WTC11 (cell line): ENCODE data around the gene SLC2A9. TPM values are rescaled to one million over a fixed set of nuclear protein-coding genes. Genes with fewer than 3 reads are reported as not detected.

ENCODE experiments used
- ATAC-seq: fragments of 200-7000 bp; cut with Tn5 transposase; 2 replicates; pipeline ENCODE4 v1.10.0; 2021; ENCODE audit warnings: mild to moderate bottlenecking, moderate library complexity
- CTCF ChIA-PET: fragments of 300-600 bp; sonication (Branson Sonifier 250); formaldehyde crosslinking; loops from one replicate; lab custom pipeline; 2021; ENCODE audit warnings: antibody characterized with exemption; lab: Charles Lee
- POLR2A ChIA-PET: fragments of 350-600 bp; sonication (Branson Sonifier 250); formaldehyde crosslinking; loops from one replicate; lab custom pipeline; 2021; ENCODE audit warnings: antibody characterized with exemption; lab: Charles Lee
- DNase-seq: peaks from one replicate; pipeline ENCODE4 v3.0.0; 2021; ENCODE audit warnings: low spot score
- H3K27ac Mint-ChIP-seq: 2 replicates; pipeline ENCODE4 v1.8.0; 2021; ENCODE audit warnings: mixed read lengths
- H3K27me3 Mint-ChIP-seq: 2 replicates; pipeline ENCODE4 v1.8.0; 2021; ENCODE audit warnings: low read depth, mild to moderate bottlenecking, moderate library complexity, mixed read lengths
- H3K36me3 Mint-ChIP-seq: 2 replicates; pipeline ENCODE4 v1.8.0; 2021; ENCODE audit warnings: mixed read lengths
- H3K4me1 Mint-ChIP-seq: 2 replicates; pipeline ENCODE4 v1.8.0; 2022; ENCODE audit warnings: mixed read lengths
- H3K4me3 Mint-ChIP-seq: 2 replicates; pipeline ENCODE4 v1.8.0; 2021; ENCODE audit warnings: mild to moderate bottlenecking, moderate library complexity, mixed read lengths
- H3K9me3 Mint-ChIP-seq: 2 replicates; pipeline ENCODE4 v1.8.0; 2021; ENCODE audit warnings: mixed read lengths
- AR ChIP-seq: fragments of 250-450 bp; sonication (Bioruptor Pico); IDR thresholded peaks from 2 replicates; pipeline ENCODE4 v1.9.0; 2021; ENCODE audit warnings: mild to moderate bottlenecking
- ATF3 ChIP-seq: sonication (generic); formaldehyde crosslinking; conservative IDR thresholded peaks from 2 replicates; pipeline ENCODE4 v1.8.1; 2022; ENCODE audit warnings: mild to moderate bottlenecking, missing genetic modification reagents
- E2F4 ChIP-seq: sonication (generic); formaldehyde crosslinking; IDR thresholded peaks from 2 replicates; pipeline ENCODE4 v1.8.1; 2022; ENCODE audit warnings: low read depth, mild to moderate bottlenecking, moderate library complexity, missing genetic modification reagents, borderline replicate concordance
- ELF4 ChIP-seq: sonication (generic); formaldehyde crosslinking; IDR thresholded peaks from 2 replicates; pipeline ENCODE4 v1.8.1; 2022; ENCODE audit warnings: low read depth, mild to moderate bottlenecking, moderate library complexity, missing genetic modification reagents
- EMX1 ChIP-seq: fragments of 250-450 bp; sonication (Bioruptor Pico); IDR thresholded peaks from 2 replicates; pipeline ENCODE4 v1.8.0; 2021; ENCODE audit warnings: mild to moderate bottlenecking
- FOXJ3 ChIP-seq: sonication (generic); formaldehyde crosslinking; IDR thresholded peaks from 2 replicates; pipeline ENCODE4 v1.9.0; 2021; ENCODE audit warnings: missing genetic modification reagents, mild to moderate bottlenecking, borderline replicate concordance
- GTF2I ChIP-seq: fragments of 250-450 bp; sonication (Bioruptor Pico); conservative IDR thresholded peaks from 2 replicates; pipeline ENCODE4 v1.4.0; 2021; ENCODE audit warnings: mild to moderate bottlenecking
- HMGA2 ChIP-seq: fragments of 250-450 bp; sonication (Bioruptor Pico); IDR thresholded peaks from 2 replicates; pipeline ENCODE4 v1.4.0; 2021; ENCODE audit warnings: mild to moderate bottlenecking, moderate library complexity
- IRF1 ChIP-seq: sonication (generic); formaldehyde crosslinking; IDR thresholded peaks from 2 replicates; pipeline ENCODE4 v1.8.0; 2023; ENCODE audit warnings: missing genetic modification reagents
- JUN ChIP-seq: sonication (generic); formaldehyde crosslinking; IDR thresholded peaks from 2 replicates; pipeline ENCODE4 v1.8.0; 2023; ENCODE audit warnings: mild to moderate bottlenecking, missing genetic modification reagents
- KAT7 ChIP-seq: sonication (generic); formaldehyde crosslinking; IDR thresholded peaks from 2 replicates; pipeline ENCODE4 v1.8.1; 2023; ENCODE audit warnings: missing genetic modification reagents, mild to moderate bottlenecking, borderline replicate concordance
- MXD4 ChIP-seq: fragments of 250-450 bp; sonication (Bioruptor Pico); IDR thresholded peaks from 2 replicates; pipeline ENCODE4 v1.8.0; 2021; ENCODE audit warnings: mild to moderate bottlenecking, moderate library complexity, borderline replicate concordance
- TP53 ChIP-seq: sonication (generic); formaldehyde crosslinking; IDR thresholded peaks from 2 replicates; pipeline ENCODE4 v1.8.1; 2023; ENCODE audit warnings: mild to moderate bottlenecking, missing genetic modification reagents
- ZNF396 ChIP-seq: fragments of 250-450 bp; sonication (Bioruptor Pico); IDR thresholded peaks from 2 replicates; pipeline ENCODE4 v1.8.0; 2021; ENCODE audit warnings: mild to moderate bottlenecking, moderate library complexity, borderline replicate concordance
- ZNF425 ChIP-seq: fragments of 250-450 bp; sonication (Bioruptor Pico); conservative IDR thresholded peaks from 2 replicates; pipeline ENCODE4 v1.9.0; 2021; ENCODE audit warnings: mild to moderate bottlenecking
- total RNA-seq: library from RNA; stranded (reverse); gene quantifications from 3 replicates; pipeline ENCODE4 v1.2.3, GENCODE V29; 2021
- TF ChIP-seq, protein P1 (sequence below): sonication (generic); formaldehyde crosslinking; IDR thresholded peaks from 2 replicates; pipeline ENCODE4 v1.8.1; 2023; ENCODE audit warnings: mild to moderate bottlenecking, missing genetic modification reagents, borderline replicate concordance
- TF ChIP-seq, protein P2 (sequence below): sonication (generic); formaldehyde crosslinking; IDR thresholded peaks from 2 replicates; pipeline ENCODE4 v1.8.0; 2022; ENCODE audit warnings: mild to moderate bottlenecking, missing genetic modification reagents

Gene SLC2A9
- total RNA-seq, 1 experiment from 2014 or later, result not detected

- TF ChIP-seq, protein P1, sequence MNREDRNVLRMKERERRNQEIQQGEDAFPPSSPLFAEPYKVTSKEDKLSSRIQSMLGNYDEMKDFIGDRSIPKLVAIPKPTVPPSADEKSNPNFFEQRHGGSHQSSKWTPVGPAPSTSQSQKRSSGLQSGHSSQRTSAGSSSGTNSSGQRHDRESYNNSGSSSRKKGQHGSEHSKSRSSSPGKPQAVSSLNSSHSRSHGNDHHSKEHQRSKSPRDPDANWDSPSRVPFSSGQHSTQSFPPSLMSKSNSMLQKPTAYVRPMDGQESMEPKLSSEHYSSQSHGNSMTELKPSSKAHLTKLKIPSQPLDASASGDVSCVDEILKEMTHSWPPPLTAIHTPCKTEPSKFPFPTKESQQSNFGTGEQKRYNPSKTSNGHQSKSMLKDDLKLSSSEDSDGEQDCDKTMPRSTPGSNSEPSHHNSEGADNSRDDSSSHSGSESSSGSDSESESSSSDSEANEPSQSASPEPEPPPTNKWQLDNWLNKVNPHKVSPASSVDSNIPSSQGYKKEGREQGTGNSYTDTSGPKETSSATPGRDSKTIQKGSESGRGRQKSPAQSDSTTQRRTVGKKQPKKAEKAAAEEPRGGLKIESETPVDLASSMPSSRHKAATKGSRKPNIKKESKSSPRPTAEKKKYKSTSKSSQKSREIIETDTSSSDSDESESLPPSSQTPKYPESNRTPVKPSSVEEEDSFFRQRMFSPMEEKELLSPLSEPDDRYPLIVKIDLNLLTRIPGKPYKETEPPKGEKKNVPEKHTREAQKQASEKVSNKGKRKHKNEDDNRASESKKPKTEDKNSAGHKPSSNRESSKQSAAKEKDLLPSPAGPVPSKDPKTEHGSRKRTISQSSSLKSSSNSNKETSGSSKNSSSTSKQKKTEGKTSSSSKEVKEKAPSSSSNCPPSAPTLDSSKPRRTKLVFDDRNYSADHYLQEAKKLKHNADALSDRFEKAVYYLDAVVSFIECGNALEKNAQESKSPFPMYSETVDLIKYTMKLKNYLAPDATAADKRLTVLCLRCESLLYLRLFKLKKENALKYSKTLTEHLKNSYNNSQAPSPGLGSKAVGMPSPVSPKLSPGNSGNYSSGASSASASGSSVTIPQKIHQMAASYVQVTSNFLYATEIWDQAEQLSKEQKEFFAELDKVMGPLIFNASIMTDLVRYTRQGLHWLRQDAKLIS (CRISPR knock-in tag), result no peak
- TF ChIP-seq HMGA2 (CRISPR knock-in tag), result no peak
- TF ChIP-seq ELF4 (CRISPR knock-in tag), result no peak
- TF ChIP-seq, all 79 proteins: peak for 0
These were observed 51.5 kb downstream of the SLC2A9 start (continued) for GRCh38 chr4:9969526-9970398.

DNA sequence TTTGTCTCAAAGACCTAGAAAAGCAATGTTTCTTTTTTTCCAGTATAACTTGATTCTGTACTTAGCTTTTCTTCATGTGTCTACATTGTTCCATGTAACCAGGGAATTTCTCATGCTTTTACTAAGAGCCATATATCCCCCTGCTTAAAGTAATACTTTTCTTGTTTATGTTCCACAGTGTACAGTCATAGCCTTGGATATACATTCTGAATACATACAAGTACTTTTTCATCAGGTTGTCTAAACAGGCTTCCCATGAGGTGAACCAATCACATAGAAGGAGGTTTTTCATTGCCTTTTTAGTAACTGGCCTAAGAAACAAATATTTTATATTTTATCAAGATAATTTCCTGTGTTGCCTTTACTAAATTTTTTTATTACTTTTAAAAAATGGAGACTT lies 52.8 kb downstream of the SLC2A9 start:
- no peak overlapping the region for H3K4me3 Mint-ChIP-seq
- no peak overlapping the region for H3K27ac Mint-ChIP-seq
- H3K9me3 Mint-ChIP-seq, result peaks cover 34% of the 10 kb centered on the region
- no peaks in the 10 kb centered on the region; the same call in 1 of the 2 replicates for H3K27me3 Mint-ChIP-seq
- POLR2A ChIA-PET, result no interaction called here
- H3K4me1 Mint-ChIP-seq, result peaks cover 29% of the 10 kb centered on the region
- TF ChIP-seq KAT7, result no peak
- TF ChIP-seq, protein P2, sequence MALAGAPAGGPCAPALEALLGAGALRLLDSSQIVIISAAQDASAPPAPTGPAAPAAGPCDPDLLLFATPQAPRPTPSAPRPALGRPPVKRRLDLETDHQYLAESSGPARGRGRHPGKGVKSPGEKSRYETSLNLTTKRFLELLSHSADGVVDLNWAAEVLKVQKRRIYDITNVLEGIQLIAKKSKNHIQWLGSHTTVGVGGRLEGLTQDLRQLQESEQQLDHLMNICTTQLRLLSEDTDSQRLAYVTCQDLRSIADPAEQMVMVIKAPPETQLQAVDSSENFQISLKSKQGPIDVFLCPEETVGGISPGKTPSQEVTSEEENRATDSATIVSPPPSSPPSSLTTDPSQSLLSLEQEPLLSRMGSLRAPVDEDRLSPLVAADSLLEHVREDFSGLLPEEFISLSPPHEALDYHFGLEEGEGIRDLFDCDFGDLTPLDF (CRISPR knock-in tag), result no peak
- TF ChIP-seq MXD4 (CRISPR knock-in tag), result no peak
- peaks cover 24% of the 10 kb centered on the region for H3K36me3 Mint-ChIP-seq
- no peak for DNase-seq
- CTCF ChIA-PET, result no interaction called here
- no peak for ATAC-seq

DNA sequence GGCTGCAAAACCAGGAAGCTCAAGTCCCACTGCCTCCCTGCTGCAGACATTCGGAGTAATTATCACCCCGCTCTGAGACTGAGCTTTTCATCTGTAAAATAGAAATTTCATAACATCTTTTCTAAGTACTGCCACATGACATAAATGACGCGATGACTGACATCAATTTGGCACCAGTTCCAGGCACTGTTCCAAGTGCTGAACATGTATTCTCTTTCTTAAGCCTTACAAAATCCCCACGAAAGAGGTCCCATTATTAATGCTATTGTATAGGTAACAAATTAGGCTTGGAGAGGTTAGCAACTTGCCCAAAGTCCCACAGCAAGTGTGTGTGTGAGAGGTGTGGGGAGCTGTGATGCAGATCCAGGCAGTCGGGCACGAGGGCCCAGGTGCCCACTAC lies 56.4 kb downstream of the SLC2A9 start:
- CTCF ChIA-PET, result interaction anchor here (1.1 to 1.2 kb wide), 2 partner anchors 23 to 261 kb away, joined by 3 to 5 read pairs; no protein-coding TSS in a partner anchor

GRCh38 chr4:9963328-9963727 lies 58.0 kb downstream of the SLC2A9 start:
- Mint-ChIP-seq H3K4me3 (no peak overlapping the region), H3K27ac (no peak overlapping the region), H3K36me3 (no peaks in the 10 kb centered on the region), H3K4me1 (peaks cover 17% of the 10 kb centered on the region), H3K27me3 (no peaks in the 10 kb centered on the region), H3K9me3 (peaks cover 19% of the 10 kb centered on the region)
- TF ChIP-seq E2F4 (CRISPR knock-in tag) (no peak), GTF2I (no peak), ATF3 (CRISPR knock-in tag) (no peak), EMX1 (no peak), ZNF396 (CRISPR knock-in tag) (no peak), FOXJ3 (CRISPR knock-in tag) (no peak), IRF1 (CRISPR knock-in tag) (no peak), JUN (CRISPR knock-in tag) (no peak), ZNF425 (CRISPR knock-in tag) (no peak), AR (CRISPR knock-in tag) (no peak)
- CTCF ChIA-PET, result no interaction called here
- ATAC-seq (no peak), DNase-seq (no peak)
- POLR2A ChIA-PET, result no interaction called here

More for the DNA sequence above, 56.4 kb downstream of the SLC2A9 start:
- no peaks in the 10 kb centered on the region for H3K27me3 Mint-ChIP-seq
- TF ChIP-seq TP53 (CRISPR knock-in tag), result no peak
- TF ChIP-seq, all 79 proteins: peak for 0
- peaks cover 17% of the 10 kb centered on the region for H3K4me1 Mint-ChIP-seq
- no peak for ATAC-seq
- peaks cover 6% of the 10 kb centered on the region for H3K36me3 Mint-ChIP-seq
- H3K9me3 Mint-ChIP-seq, result peaks cover 27% of the 10 kb centered on the region
- H3K4me3 Mint-ChIP-seq, result no peak overlapping the region
- no peak overlapping the region for H3K27ac Mint-ChIP-seq
- no peak for DNase-seq
- POLR2A ChIA-PET, result no interaction called here
